Stromal cell of bone marrow (primary cell): ENCODE measurements around the gene CCS.
A peak's percentile ranks its signal among the peaks of the same experiment; 100 is the strongest.
"Not testable (repeated sequence)": the region's sequence is repeated elsewhere in the genome, so short reads cannot be mapped to it uniquely, and the experiment has no call there.

Source experiments
- DNase-seq: peaks from one replicate; pipeline ENCODE4 v3.0.0-alpha.2; 2012; ENCODE audit warnings: low read depth

Gene CCS

GRCh38 chr11:66626382-66626781 is 33.4 kb downstream of the CCS start:
- DNase-seq, result no peak

GRCh38 chr11:66626926-66627325 is 33.9 kb downstream of the CCS start:
- no peak for DNase-seq

GRCh38 chr11:66628061-66628603 is 35.1 kb downstream of the CCS start:
- DNase-seq, result no peak

GRCh38 chr11:66629356-66629755 is 36.4 kb downstream of the CCS start:
- DNase-seq, result no peak

GRCh38 chr11:66631883-66632282 is 38.9 kb downstream of the CCS start:
- DNase-seq, result no peak

- DNase-seq, result no peak
Measured at GRCh38 chr11:66632952-66633351, 40.0 kb downstream of the CCS start.

- DNase-seq, result no peak
Measured at GRCh38 chr11:66636411-66636810, 43.4 kb downstream of the CCS start.

- DNase-seq, result no peak
Measured at GRCh38 chr11:66637557-66638176, 44.7 kb downstream of the CCS start.

GRCh38 chr11:66638177-66639065 is 45.4 kb downstream of the CCS start, which contains the start of gene RBM4:
Gene RBM4, plus strand, starts transcription at chr11:66638703. Its CDS starts 1,009 bp downstream, at chr11:66639712.
- peak; percentile 100 for DNase-seq

- DNase-seq, result peak; percentile 22
Measured at GRCh38 chr11:66639066-66639813, 46.3 kb downstream of the CCS start.

GRCh38 chr11:66639814-66640340 is 46.9 kb downstream of the CCS start:
- DNase-seq, result not testable (repeated sequence)

- no peak for DNase-seq
Measured at GRCh38 chr11:66641834-66642233, 48.8 kb downstream of the CCS start.

- DNase-seq, result no peak
Measured at GRCh38 chr11:66643745-66644437, 50.9 kb downstream of the CCS start.

- DNase-seq, result no peak
Measured at GRCh38 chr11:66646828-66647227, 53.8 kb downstream of the CCS start.

GRCh38 chr11:66649903-66650302 is 56.9 kb downstream of the CCS start:
- no peak for DNase-seq

- DNase-seq, result no peak
Measured at GRCh38 chr11:66651016-66651415, 58.0 kb downstream of the CCS start.

GRCh38 chr11:66652651-66653050 is 59.7 kb downstream of the CCS start:
- no peak for DNase-seq

GRCh38 chr11:66653123-66653522 is 60.1 kb downstream of the CCS start:
- DNase-seq, result no peak
